GM18867 (cell line): ENCODE results near the gene TEX261.

Experiments
- ATAC-seq: cut with Tn5 transposase; IDR thresholded peaks from one replicate; pipeline ENCODE4 v1.9.1; 2021; ENCODE audit warnings: mild to moderate bottlenecking, moderate library complexity; ENCODE audit not compliant: unreplicated experiment

The TEX261 gene

GRCh38 chr2:70937866-70938585 is 56.6 kb downstream of the TEX261 start:
- no peak for ATAC-seq

GRCh38 chr2:70936979-70937811 is 57.5 kb downstream of the TEX261 start:
- ATAC-seq: no peak

GRCh38 chr2:70936165-70936978 is 58.3 kb downstream of the TEX261 start:
- no peak for ATAC-seq
